ENCODE data around the gene KIF16B.

- no peak for TF ChIP-seq CTCF (conservative IDR thresholded peaks at IDR 0.05; ENCODE audit: low read depth, low read length)
- no peak for TF ChIP-seq EZH2 (IDR thresholded peaks at IDR 0.05; ENCODE audit: low read length, unreplicated experiment)
- TF ChIP-seq EZH2phosphoT487 (IDR thresholded peaks at IDR 0.05; ENCODE audit: borderline replicate concordance, low read length), result no peak
Observed at GRCh38 chr20:16432466-16433292, 140.6 kb downstream of the KIF16B start.

All from PC-3 (cell line).